Femur (tissue), 1 donor: ENCODE measurements around the gene RNF217.
"Not testable (repeated sequence)": the region's sequence is repeated elsewhere in the genome, so short reads cannot be mapped to it uniquely, and the experiment has no call there.

Experiments
- DNase-seq: peaks from one replicate; pipeline ENCODE4 v3.0.0-alpha.2; 2017

Gene RNF217

DNA sequence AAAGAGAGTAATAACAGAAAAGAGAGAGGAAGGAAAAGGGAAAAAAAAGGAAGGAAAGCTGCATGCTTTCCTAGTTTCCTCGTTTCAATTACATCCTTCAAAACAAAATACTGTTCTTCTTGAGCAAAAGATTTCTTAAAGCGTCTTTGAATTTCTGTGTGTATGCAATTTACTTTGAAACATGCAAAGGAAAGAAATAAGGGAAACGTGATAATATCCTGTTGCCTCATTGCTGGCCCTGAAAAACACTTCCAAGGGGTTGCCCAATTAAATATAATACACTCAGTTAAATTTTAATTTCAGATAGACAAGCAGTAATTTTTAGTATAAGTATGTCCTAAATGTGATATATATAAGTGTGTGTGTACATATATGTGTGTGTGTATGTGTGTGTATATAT, 140.2 kb downstream of the RNF217 start:
- DNase-seq = no peak

DNA sequence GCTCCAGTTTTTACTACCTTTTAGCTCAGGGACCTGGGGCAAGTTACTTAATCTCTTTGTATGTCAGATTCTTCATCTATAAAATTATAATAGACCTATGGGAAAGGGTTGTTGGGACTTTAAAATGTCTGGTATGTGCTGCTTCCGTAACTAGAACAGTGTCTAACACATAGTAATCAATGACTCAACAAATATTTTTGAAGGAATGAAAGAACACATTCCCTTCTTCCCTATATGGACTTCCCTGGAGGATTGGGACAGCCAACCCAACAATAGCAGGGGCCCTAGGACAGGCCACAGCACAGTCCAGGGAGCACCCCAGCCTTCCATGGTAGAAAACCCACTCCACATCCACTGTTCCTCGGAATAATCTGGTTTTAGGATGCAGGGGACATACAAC, 140.7 kb downstream of the RNF217 start:
- DNase-seq = no peak

DNA sequence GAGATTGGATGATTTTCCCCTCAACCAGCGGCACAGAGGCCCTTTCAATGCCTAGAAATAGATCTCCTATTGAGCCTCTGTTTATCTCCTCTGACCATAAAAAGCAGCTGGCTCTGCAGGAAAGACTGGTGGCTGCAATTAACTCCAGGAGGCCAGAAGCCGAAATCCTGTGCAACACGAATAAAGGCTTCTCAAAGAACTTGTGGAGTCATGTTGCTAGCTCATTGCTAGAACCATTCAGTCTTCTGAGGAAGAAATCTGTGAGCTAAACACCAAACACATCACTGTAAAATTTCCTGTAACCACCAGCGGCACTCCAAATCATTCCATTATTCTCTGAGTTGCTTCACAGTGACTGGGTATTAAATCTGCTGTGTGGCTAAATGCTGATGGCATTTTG, 142.2 kb downstream of the RNF217 start:
- DNase-seq = no peak

DNA sequence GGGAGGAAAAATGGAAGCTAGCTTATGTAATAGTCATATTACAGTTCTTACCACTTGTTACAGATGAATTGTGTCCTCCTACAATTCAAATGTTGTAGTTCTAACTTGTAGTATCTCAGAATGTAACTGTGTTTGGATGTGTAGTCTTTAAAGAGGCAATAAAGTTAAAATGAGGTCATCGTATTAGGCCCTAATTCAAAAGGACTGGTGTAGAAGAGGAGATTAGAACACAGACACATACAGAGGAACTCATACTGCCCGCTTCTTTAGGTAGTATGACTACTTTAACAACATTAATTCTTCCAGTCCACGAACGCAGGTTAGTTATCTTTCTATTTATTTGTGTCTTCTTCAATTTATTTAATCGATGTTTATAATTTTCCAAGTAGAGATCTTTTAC, 144.8 kb downstream of the RNF217 start:
- DNase-seq = no peak

DNA sequence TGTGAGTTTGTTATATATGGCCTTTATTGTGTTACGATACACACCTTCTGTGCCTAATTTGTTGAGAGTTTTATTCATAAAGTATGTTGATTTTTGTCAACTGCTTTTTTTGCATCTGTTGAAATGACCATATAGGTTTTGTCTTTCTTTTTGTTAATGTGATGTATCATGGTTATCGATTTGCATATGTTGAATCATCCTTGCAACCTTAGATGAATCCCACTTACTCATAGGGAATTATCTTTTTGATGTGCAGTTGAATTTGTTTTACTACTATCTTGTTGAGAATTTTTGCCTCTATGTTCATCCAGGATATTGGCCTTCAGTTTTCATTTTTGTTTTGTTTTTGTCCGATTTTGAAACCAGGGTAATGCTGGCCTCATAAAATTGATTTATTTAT, 145.7 kb downstream of the RNF217 start:
- no peak for DNase-seq

DNA sequence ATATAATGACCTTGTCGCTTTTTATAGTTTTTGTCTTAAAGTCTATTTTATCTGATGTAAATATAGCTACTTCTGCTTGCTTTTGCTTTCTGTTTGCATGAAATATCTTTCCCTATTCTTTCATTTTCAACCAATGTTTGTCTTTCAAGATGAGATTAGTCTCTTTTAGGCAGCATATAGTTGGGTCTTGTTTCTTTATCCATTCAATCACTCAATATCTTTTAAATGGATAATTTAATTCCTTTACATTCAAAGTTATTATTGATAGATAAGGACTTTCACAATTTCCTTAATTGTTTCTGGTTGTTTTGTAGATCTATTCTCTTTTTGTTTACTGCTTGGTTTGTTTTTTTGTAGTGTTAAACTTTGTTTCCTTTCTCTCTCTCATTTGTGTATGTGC, 147.8 kb downstream of the RNF217 start:
- no peak for DNase-seq

DNA sequence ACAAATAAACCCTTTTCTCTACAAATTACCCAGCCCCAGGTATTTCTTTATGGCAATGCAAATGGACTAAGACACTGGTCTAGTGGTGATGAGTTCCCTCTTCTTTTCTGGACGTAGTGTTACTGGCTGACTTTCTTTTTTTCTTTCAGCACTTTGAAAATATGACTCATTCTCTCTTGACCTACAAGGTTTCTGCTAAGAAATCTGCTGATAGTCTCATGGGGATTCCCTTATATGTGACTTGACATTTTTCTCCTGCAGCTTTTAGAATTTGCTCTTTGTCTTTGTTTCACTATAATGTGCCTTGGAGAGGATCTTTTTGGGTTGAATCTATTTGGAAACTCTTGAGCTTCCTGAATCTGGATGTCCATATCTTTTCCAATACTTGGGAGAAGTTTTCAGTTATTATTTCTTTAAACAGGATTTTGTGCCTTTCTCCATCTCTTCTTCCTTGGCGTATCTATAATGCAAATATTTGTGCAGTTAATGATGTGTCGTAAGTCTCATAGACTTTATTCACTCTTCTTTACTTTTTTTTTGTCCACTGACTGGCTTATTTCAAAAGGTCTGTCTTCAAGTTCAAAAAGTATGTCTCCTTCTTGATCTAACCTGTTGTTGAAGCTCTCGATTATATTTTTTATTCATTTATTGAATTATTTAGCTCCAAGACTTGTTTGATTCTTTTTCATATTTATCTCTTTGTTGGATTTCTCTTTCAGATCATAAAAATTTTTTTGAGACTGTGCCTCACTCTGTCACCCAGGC, 149.2 kb downstream of the RNF217 start:
- DNase-seq = no peak

DNA sequence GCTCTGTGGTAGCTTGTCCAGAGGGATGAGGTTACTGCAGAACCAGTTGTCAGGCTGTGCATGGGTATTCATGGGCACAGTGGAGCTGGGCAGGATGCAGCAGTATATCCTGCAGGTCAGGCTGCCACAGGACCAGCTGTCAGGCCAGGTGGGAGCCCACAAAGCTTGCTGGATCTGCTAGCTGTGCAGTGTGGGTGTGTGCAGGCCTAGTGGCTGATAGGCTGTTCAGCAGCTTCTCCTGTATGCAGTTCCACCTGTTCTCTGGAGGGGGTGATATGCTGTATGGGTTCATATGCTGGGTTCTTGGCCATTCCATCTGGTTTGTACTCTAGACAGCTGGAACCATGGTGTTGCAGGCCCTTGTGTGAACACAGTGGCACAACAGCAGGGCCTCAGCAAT, 150.7 kb downstream of the RNF217 start:
- no peak for DNase-seq

DNA sequence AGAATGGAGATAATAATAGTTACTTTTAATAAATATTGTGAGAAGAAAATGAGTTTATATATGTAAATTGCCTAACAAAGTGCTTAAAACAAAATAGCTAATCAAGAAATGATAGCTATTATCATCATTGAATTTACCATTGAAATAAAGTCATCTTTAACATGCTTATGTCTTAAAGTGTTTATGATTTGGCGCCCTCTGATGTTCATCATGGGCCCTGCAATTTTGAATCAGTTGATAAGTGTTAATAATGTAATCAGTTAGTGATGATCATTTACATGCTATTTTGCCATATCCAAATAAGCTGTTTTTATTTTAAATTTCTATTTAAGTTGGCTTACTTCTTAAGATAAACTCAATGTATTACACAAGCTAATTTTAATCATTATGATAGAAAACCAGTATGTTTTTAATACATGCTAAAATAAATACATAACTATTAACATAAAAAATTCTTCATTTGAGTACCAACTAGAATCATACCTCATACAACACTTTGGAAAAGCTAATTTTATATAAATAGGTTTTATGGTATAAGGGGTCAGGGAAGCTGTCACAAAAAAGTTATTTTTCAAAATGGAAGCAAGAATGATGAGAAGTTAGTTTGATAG, 152.1 kb downstream of the RNF217 start:
- no peak for DNase-seq

DNA sequence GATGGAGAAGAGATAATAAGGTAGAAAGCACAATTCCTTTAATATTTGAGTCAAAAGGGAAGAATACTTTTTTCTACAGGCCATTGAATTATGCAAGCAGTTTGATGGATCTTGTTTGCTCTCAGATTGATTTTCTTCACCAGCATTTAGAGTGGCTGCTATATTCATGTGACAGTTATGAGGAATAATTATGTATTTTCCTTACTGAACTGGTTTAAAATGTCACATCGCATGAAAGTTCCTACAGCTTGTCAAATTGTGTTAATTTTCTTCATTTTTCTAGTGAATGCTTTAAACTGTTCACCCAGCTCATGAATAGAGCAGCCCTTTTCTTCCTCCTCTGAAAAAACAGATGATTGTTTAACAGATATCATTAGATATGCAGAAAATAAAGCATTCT, 153.9 kb downstream of the RNF217 start:
- DNase-seq = no peak

DNA sequence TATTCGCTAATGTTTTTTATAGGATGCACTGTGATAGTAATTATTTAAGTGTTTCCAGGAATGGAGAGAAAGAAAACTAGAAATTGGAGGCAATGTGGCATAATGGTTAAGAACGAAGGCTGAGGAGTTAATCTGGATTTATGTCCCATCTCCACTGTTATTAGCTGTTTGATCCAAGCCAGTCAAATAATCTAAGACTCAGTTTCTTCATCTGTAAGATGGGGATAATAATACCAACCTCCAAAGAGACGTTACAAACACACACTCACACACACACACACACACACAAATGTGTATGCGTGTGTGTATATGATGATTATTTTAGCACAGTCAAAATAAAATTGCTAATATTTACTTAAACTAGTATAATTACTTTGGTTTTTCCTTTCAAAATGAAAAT, 154.5 kb downstream of the RNF217 start:
- DNase-seq = no peak

DNA sequence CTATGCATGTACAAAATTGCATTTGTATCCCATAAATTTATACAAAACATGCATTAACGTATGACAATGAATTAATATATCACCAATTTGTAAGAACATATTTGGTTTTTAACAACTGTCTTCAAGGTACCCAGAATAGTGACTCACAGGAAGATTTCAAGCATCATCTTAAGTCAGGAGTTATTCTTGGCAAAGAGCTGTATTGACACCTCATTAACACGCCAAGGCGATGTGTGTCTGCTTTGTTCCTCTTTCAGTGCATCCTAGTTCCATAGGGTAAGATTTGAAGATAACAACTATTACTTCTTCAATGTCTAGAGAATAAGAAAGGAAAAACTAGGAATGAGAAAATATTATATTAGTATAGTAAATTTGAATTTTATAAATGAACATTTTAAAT, 155.6 kb downstream of the RNF217 start:
- DNase-seq = no peak

DNA sequence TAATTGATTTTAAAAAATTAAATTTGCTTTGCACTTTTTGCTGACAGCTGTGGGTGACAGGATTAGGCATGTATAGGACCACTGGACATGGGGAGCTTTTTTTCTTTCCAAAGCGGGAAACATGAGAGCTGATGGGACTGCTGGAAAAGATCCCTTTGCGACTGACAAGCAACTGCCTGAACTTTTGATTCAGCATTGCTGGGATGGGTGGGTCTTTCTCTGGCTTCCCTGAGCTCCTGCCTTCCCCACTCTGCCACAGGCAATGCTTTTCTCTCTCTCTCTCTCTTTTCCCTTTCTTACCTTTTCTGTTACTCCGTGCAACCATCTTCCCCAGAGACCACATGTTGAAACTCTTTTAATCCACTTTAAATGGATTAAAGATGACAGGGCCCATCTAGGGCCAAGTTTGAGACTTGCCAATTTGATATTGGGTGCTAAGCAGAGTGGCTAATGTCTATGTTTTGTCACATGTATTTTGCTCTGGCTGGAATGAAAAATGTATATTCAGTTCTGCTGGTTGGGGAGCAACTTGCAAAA, 157.9 kb downstream of the RNF217 start:
- no peak for DNase-seq

DNA sequence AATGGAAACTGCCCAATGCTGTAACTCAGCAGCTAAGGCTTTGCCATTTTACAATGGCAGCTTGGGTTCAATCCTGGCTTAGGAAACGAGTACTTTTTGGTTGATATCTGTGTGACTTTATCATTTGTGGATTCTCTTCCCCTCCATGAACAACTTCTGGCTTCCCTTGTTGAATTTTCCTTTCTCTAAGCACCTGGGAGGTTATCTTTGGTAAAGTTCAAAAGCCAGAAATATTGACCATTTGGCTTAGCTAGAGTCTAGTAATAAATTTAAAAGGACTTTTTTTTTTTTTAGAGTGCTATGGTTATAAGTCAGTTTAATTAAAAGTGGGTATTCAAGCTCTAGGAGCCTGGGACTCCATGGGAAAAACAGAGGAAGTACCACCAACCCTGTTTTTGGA, 159.7 kb downstream of the RNF217 start:
- DNase-seq = no peak

DNA sequence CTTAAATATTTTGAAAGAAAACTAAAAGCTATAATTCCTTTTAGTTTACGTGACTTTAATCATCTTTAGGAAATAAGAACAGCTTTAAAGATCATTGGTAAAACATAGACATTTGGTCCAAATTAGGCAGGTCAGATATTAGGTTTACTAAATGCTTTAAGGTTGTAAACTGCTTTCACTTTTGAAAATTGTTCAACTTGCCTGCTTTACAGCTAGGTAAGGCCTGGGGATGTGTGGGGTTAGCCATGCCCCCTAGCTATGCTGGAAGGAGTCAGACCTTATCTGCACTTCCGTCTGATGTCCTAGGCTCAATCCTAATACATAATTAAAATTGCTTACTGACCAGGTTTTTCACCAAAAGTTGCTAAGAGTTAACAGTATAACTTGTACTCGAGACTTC, 160.8 kb downstream of the RNF217 start:
- no peak for DNase-seq

DNA sequence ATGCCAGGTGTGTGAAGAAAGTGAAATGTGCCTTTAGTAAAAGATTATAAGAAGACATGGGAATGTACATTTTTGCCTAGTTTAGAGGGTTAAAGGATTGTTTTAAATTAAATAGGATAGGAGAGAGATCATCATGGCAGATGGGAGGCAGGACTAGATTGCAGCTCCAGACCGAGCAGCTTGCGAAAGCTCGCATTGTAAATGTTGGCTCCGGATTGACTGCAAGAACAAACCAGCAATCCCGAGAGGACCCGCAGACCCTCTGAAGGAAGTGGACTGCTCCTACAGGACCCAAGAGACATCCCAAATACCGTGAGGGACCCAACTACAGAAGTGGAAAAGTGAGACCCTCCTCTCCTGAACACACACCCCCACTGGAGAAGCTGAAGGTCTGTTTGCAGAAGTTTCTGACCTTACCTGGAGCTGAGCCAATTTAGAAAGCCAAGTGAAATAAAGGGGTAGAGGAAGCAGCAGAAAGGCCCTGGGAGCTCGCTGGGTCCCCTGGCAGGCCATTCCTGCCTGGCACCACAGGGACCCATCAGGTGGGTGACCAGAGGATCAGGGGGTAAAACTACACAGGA, 161.3 kb downstream of the RNF217 start:
- DNase-seq = no peak

DNA sequence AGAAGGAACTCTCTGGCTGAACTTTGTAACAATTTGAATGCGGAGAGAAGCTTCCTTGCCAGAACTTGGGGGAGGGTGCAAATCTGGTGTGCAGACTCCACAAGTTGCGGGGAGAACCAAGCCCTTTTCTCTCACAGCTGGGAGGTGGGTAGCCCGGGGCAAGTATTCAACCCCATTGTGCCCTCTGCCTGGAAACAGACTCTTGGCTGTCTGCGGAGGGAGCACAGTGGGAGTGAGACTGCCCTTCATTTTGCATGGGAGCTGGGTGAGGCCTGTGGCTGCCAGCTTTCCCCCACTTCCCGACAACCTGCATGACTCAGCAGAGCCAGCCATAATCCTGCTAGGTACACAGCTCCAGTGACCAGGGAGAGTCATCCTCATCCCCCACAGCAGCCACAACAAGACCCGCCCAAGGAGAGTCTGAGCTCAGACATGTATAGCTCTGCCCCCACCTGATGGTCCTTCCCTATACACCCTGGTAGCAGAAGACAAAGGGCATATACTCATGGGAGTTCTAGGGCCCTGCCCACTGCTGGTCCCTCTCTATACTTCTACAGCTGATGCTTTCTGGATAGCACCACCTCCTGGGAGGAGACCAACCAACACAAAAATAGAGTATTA, 161.9 kb downstream of the RNF217 start:
- DNase-seq = no peak

DNA sequence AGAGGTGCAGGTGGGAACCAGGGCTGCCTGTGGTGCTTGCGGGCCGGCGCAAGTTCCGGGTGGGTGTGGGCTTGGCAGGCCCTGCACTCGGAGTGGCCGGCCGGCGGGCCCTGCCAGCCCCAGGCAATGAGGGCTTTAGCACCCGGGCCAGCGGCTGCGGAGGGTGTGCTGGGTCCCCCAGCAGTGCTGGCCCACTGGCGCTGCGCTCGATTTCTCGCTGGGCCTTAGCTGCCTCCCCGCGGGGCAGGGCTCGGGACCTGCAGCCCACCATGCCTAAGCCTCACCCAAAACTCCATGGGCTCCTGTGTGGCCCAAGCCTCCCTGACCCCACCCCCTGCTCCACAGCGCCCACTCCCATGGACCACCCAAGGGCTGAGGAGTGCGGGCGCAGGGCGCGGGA, 163.6 kb downstream of the RNF217 start:
- DNase-seq = not testable (repeated sequence)

DNA sequence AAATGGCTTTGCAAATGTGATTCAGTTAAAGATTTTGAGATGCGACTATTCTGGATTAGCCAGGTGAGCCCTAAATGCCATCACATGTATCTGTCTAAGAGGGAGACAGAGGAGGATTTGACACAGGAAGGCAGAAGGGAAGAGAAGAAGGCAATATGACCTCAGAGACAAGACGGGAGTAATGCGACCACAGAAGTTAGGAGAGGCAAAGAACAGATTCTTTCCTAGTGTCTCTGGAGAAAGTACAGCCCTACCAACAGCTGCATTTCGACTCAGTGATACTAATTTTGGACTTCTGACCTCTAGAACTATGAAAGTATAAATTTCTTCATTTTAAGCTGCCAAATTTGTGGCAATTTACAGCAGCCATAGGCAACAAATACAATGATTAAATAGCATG, 167.1 kb downstream of the RNF217 start:
- DNase-seq = no peak

DNA sequence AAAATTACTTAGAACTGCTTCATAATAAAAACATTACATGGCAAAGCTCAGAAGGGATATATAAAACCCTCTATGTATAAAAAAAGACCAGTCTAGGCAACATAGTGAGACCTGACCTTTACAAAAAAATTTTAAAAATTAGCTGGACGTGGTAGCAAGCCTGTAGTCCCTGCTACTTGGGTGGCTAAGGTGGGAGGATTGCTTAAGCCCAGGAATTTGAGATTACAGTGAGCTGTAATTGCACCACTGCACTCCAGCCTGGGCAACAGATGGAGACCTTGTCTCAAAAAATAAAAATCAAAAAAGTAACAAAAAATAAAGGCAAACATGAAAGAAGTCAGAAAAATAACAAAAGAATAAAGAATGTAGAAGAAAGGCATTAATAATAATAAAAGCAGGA, 169.8 kb downstream of the RNF217 start:
- DNase-seq = no peak

DNA sequence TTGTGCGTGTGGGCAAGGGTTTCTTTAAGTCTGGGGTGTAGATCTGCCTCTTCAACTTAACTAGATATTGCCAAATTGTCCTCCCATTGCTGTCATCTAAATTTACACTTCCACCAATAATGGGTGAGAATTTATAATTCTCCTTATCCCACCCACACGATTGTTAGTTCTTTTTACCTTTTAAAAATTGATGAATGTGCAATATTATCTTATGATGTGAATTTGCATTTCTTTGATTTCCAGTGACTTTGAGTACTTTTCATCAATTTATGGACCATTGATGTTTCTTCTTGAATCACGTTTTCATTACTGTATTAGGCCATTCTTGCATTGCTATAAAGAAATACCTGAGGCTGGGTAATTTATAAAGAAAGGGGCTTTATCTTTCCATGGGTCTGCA, 174.1 kb downstream of the RNF217 start:
- no peak for DNase-seq

DNA sequence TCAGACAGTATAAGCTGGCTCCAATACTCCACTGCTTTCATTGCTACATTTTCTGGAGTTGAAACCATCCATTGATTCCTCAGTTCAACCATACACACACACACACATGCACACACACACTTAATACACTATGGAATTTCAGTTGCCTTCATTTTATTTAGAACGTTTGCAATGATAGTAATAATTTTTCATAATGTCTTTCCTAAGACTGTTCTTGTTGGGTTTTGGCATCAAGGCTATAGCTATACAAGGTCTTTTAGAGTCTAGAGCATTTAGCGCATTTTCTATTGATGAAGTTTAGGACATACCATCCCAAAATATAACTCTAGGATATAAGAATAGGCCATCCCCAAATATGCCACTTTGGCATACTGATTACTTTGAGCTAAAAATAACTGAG, 175.8 kb downstream of the RNF217 start:
- DNase-seq = no peak

DNA sequence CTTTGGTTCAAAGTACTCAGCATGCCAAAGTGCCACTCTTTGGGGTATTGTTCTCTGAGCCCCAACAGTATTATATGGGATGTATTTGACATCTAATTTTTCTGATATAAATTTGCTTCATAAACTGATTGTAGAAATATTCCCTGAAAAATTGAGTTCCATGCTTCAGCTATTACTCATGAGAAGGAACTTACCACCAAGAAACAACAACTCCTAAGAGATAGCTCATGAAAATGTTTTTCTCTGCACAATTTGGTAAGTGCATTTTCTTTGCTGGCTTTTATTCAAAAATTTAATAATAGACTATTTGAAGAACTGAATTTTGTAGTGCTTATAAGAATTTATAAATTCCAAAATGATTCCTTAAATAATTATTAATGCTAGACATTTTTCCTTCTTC, 178.6 kb downstream of the RNF217 start:
- no peak for DNase-seq
